HEK293 (cell line): ENCODE measurements around the gene EML1.

Experiments used
- EGR2 ChIP-seq: fragments of 450-650 bp; formaldehyde crosslinking; IDR thresholded peaks from 2 replicates; pipeline ENCODE4 v1.5.1; 2016; ENCODE audit warnings: low read depth, missing biosample characterization, missing genetic modification characterization
- FEZF1 ChIP-seq: fragments of 450-650 bp; formaldehyde crosslinking; IDR thresholded peaks from 2 replicates; pipeline ENCODE4 v1.5.1; 2016; ENCODE audit warnings: missing biosample characterization, missing genetic modification characterization
- MZF1 ChIP-seq: fragments of 450-650 bp; formaldehyde crosslinking; IDR thresholded peaks from 2 replicates; pipeline ENCODE4 v1.5.1; 2017; ENCODE audit warnings: missing biosample characterization, missing genetic modification characterization, borderline replicate concordance
- OSR2 ChIP-seq: fragments of 450-650 bp; formaldehyde crosslinking; IDR thresholded peaks from 2 replicates; pipeline ENCODE4 v1.5.1; 2016; ENCODE audit warnings: missing biosample characterization, missing genetic modification characterization
- ZBTB1 ChIP-seq: fragments of 450-650 bp; formaldehyde crosslinking; IDR thresholded peaks from 2 replicates; pipeline ENCODE4 v1.5.1; 2016; ENCODE audit warnings: missing biosample characterization, missing genetic modification characterization
- ZFHX2 ChIP-seq: fragments of 450-650 bp; formaldehyde crosslinking; conservative IDR thresholded peaks from 2 replicates; pipeline ENCODE4 v1.5.1; 2016; ENCODE audit warnings: missing biosample characterization, missing genetic modification characterization
- ZIC2 ChIP-seq: fragments of 450-650 bp; formaldehyde crosslinking; IDR thresholded peaks from 2 replicates; pipeline ENCODE4 v1.5.1; 2016; ENCODE audit warnings: missing biosample characterization, missing genetic modification characterization
- ZNF146 ChIP-seq: fragments of 450-650 bp; formaldehyde crosslinking; IDR thresholded peaks from 2 replicates; pipeline ENCODE4 v1.5.1; 2016; ENCODE audit warnings: missing biosample characterization, missing genetic modification characterization
- ZNF169 ChIP-seq: fragments of 450-650 bp; formaldehyde crosslinking; IDR thresholded peaks from 2 replicates; pipeline ENCODE4 v1.5.1; 2016; ENCODE audit warnings: missing biosample characterization, missing genetic modification characterization
- ZNF311 ChIP-seq: fragments of 450-650 bp; formaldehyde crosslinking; IDR thresholded peaks from 2 replicates; pipeline ENCODE4 v1.5.1; 2017; ENCODE audit warnings: missing biosample characterization, missing genetic modification characterization, borderline replicate concordance
- ZNF324 ChIP-seq: fragments of 450-650 bp; formaldehyde crosslinking; IDR thresholded peaks from 2 replicates; pipeline ENCODE4 v1.5.1; 2016; ENCODE audit warnings: missing biosample characterization, missing genetic modification characterization
- ZNF335 ChIP-seq: fragments of 450-650 bp; formaldehyde crosslinking; conservative IDR thresholded peaks from 2 replicates; pipeline ENCODE4 v1.5.1; 2016; ENCODE audit warnings: missing biosample characterization, missing genetic modification characterization
- ZNF341 ChIP-seq: fragments of 450-650 bp; formaldehyde crosslinking; IDR thresholded peaks from 2 replicates; pipeline ENCODE4; 2016; ENCODE audit warnings: low read depth, missing biosample characterization, missing genetic modification characterization
- ZNF394 ChIP-seq: fragments of 450-650 bp; formaldehyde crosslinking; IDR thresholded peaks from 2 replicates; pipeline ENCODE4 v1.5.1; 2016; ENCODE audit warnings: missing biosample characterization, missing genetic modification characterization, mild to moderate bottlenecking, moderate library complexity, borderline replicate concordance
- ZNF426 ChIP-seq: fragments of 450-650 bp; formaldehyde crosslinking; IDR thresholded peaks from 2 replicates; pipeline ENCODE4 v1.5.1; 2017; ENCODE audit warnings: missing biosample characterization, missing genetic modification characterization, mild to moderate bottlenecking, inconsistent platforms, moderate library complexity
- ZNF433 ChIP-seq: fragments of 450-650 bp; formaldehyde crosslinking; IDR thresholded peaks from 2 replicates; pipeline ENCODE4 v1.5.1; 2016; ENCODE audit warnings: missing biosample characterization, missing genetic modification characterization, low read depth
- ZNF555 ChIP-seq: fragments of 450-650 bp; formaldehyde crosslinking; conservative IDR thresholded peaks from 2 replicates; pipeline ENCODE4 v1.5.1; 2017; ENCODE audit warnings: missing biosample characterization, mild to moderate bottlenecking, missing genetic modification characterization, inconsistent platforms
- ZNF571 ChIP-seq: fragments of 450-650 bp; formaldehyde crosslinking; IDR thresholded peaks from 2 replicates; pipeline ENCODE4 v1.5.0; 2017; ENCODE audit warnings: missing biosample characterization, missing genetic modification characterization
- ZNF610 ChIP-seq: fragments of 450-650 bp; formaldehyde crosslinking; IDR thresholded peaks from 2 replicates; pipeline ENCODE4 v1.5.1; 2016; ENCODE audit warnings: missing biosample characterization, missing genetic modification characterization, borderline replicate concordance
- ZNF621 ChIP-seq: fragments of 450-650 bp; formaldehyde crosslinking; IDR thresholded peaks from 2 replicates; pipeline ENCODE4 v1.5.1; 2017; ENCODE audit warnings: missing biosample characterization, missing genetic modification characterization
- ZNF624 ChIP-seq: fragments of 450-650 bp; formaldehyde crosslinking; IDR thresholded peaks from 2 replicates; pipeline ENCODE4 v1.5.1; 2017; ENCODE audit warnings: missing biosample characterization, missing genetic modification characterization
- ZNF654 ChIP-seq: fragments of 450-650 bp; formaldehyde crosslinking; IDR thresholded peaks from 2 replicates; pipeline ENCODE4 v1.5.1; 2016; ENCODE audit warnings: low read depth, missing biosample characterization, missing genetic modification characterization
- ZNF707 ChIP-seq: fragments of 450-650 bp; formaldehyde crosslinking; IDR thresholded peaks from 2 replicates; pipeline ENCODE4 v1.5.1; 2016; ENCODE audit warnings: missing biosample characterization, missing genetic modification characterization
- ZNF76 ChIP-seq: fragments of 450-650 bp; formaldehyde crosslinking; IDR thresholded peaks from 2 replicates; pipeline ENCODE4; 2016; ENCODE audit warnings: low read depth, missing biosample characterization, missing genetic modification characterization, borderline replicate concordance
- ZNF837 ChIP-seq: fragments of 450-650 bp; formaldehyde crosslinking; IDR thresholded peaks from 2 replicates; pipeline ENCODE4 v1.5.1; 2016; ENCODE audit warnings: missing biosample characterization, missing genetic modification characterization
- TF ChIP-seq, protein P1 (sequence below): fragments of 450-650 bp; formaldehyde crosslinking; IDR thresholded peaks from 2 replicates; pipeline ENCODE4 v1.5.1; 2017; ENCODE audit warnings: missing biosample characterization, missing genetic modification characterization
- TF ChIP-seq, protein P2 (sequence below): fragments of 450-650 bp; formaldehyde crosslinking; IDR thresholded peaks from 2 replicates; pipeline ENCODE4 v1.5.1; 2016; ENCODE audit warnings: missing biosample characterization, missing genetic modification characterization
- TF ChIP-seq, protein P3 (sequence below): fragments of 450-650 bp; formaldehyde crosslinking; IDR thresholded peaks from 2 replicates; pipeline ENCODE4 v1.5.1; 2016; ENCODE audit warnings: missing biosample characterization, missing genetic modification characterization, borderline replicate concordance
- TF ChIP-seq, protein P4 (sequence below): fragments of 450-650 bp; formaldehyde crosslinking; IDR thresholded peaks from 2 replicates; pipeline ENCODE4 v1.5.1; 2016; ENCODE audit warnings: missing biosample characterization, missing genetic modification characterization
- TF ChIP-seq, protein P5 (sequence below): fragments of 450-650 bp; formaldehyde crosslinking; IDR thresholded peaks from 2 replicates; pipeline ENCODE4 v1.5.1; 2016; ENCODE audit warnings: missing biosample characterization, missing genetic modification characterization, low read depth

The EML1 gene

DNA sequence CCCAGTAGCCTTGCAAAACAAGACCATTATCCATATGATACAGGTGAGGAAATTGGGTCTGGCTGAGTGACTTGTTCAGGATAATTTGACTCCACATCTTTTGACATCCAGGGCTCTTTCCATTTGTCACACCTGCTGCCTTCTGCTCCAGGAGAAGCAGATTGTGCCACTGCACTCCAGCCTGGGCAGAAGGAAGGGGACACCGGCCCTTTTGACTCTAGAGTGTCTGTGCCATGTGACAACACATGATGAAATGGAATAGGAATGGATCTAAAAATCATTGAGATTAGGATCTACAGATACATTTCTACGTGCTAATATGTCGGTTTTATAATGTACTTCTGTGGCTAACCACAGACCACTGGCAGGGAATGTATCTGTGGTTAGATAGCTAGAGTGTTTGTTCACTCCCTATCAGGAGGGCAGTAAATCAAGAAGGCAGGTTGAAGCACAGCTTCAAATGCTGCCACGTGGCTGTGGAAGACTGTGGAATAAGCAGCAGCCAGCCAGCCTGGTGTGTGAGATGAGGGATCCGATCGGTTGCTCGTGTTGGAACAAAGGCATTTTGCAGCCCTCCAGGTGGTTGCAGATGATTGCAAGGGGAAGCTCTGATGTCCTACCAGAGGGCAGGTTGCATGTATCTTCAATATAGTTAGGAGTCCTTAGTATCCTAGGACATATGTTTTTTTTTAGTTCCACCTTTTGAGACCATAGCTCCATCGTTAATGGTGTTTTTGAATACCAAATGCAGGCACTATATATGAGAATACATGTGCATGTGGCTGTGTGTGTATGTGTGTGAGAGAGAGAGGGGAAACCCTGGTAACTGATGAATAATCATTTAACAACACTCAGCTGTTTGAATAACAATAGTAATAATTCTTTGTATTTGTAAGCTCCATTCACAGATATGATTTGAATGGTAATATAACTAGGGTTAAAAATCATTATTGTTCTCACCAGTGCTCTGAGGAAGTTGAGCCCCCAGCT, 28.6 kb downstream of the EML1 start (continued):
- TF ChIP-seq FEZF1 (tag by site-specific recombination) (peak; percentile 100), ZNF621 (tag by site-specific recombination) (no peak), ZNF571 (tag by site-specific recombination) (no peak), ZBTB1 (peak; percentile 97), EGR2 (tag by site-specific recombination) (no peak), ZNF335 (tag by site-specific recombination) (peak; percentile 61; the same call in 1 of the 2 replicates), ZNF837 (no peak), ZNF311 (tag by site-specific recombination) (no peak), ZNF146 (peak; percentile 73), ZNF426 (no peak), ZFHX2 (tag by site-specific recombination) (0 out of 2 replicates have a peak, but pooled peaks have one; percentile 15), ZNF341 (peak; percentile 48), ZNF76 (tag by site-specific recombination) (peak; percentile 81), MZF1 (tag by site-specific recombination) (peak; percentile 80; the same call in 1 of the 2 replicates), ZNF707 (no peak), ZNF394 (tag by site-specific recombination) (peak; percentile 95), ZNF654 (no peak), ZNF433 (tag by site-specific recombination) (no peak), ZIC2 (tag by site-specific recombination) (peak; percentile 77), ZNF610 (tag by site-specific recombination) (peak; percentile 92), ZNF624 (tag by site-specific recombination) (no peak), ZNF169 (tag by site-specific recombination) (no peak), OSR2 (tag by site-specific recombination) (peak; percentile 100), ZNF555 (tag by site-specific recombination) (no peak), ZNF324 (peak; percentile 100)
- TF ChIP-seq, protein P1, sequence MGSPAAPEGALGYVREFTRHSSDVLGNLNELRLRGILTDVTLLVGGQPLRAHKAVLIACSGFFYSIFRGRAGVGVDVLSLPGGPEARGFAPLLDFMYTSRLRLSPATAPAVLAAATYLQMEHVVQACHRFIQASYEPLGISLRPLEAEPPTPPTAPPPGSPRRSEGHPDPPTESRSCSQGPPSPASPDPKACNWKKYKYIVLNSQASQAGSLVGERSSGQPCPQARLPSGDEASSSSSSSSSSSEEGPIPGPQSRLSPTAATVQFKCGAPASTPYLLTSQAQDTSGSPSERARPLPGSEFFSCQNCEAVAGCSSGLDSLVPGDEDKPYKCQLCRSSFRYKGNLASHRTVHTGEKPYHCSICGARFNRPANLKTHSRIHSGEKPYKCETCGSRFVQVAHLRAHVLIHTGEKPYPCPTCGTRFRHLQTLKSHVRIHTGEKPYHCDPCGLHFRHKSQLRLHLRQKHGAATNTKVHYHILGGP (tag by site-specific recombination): peak; percentile 76; the same call in 1 of the 2 replicates
- TF ChIP-seq, protein P2, sequence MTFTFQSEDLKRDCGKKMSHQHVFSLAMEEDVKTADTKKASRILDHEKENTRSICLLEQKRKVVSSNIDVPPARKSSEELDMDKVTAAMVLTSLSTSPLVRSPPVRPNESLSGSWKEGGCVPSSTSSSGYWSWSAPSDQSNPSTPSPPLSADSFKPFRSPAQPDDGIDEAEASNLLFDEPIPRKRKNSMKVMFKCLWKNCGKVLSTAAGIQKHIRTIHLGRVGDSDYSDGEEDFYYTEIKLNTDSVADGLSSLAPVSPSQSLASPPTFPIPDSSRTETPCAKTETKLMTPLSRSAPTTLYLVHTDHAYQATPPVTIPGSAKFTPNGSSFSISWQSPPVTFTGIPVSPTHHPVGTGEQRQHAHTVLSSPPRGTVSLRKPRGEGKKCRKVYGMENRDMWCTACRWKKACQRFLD: no peak
- TF ChIP-seq, protein P3, sequence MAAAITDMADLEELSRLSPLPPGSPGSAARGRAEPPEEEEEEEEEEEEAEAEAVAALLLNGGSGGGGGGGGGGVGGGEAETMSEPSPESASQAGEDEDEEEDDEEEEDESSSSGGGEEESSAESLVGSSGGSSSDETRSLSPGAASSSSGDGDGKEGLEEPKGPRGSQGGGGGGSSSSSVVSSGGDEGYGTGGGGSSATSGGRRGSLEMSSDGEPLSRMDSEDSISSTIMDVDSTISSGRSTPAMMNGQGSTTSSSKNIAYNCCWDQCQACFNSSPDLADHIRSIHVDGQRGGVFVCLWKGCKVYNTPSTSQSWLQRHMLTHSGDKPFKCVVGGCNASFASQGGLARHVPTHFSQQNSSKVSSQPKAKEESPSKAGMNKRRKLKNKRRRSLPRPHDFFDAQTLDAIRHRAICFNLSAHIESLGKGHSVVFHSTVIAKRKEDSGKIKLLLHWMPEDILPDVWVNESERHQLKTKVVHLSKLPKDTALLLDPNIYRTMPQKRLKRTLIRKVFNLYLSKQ (tag by site-specific recombination): no peak
- TF ChIP-seq, protein P4, sequence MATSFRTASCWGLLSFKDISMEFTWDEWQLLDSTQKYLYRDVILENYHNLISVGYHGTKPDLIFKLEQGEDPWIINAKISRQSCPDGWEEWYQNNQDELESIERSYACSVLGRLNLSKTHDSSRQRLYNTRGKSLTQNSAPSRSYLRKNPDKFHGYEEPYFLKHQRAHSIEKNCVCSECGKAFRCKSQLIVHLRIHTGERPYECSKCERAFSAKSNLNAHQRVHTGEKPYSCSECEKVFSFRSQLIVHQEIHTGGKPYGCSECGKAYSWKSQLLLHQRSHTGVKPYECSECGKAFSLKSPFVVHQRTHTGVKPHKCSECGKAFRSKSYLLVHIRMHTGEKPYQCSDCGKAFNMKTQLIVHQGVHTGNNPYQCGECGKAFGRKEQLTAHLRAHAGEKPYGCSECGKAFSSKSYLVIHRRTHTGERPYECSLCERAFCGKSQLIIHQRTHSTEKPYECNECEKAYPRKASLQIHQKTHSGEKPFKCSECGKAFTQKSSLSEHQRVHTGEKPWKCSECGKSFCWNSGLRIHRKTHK (tag by site-specific recombination): no peak
- TF ChIP-seq, protein P5, sequence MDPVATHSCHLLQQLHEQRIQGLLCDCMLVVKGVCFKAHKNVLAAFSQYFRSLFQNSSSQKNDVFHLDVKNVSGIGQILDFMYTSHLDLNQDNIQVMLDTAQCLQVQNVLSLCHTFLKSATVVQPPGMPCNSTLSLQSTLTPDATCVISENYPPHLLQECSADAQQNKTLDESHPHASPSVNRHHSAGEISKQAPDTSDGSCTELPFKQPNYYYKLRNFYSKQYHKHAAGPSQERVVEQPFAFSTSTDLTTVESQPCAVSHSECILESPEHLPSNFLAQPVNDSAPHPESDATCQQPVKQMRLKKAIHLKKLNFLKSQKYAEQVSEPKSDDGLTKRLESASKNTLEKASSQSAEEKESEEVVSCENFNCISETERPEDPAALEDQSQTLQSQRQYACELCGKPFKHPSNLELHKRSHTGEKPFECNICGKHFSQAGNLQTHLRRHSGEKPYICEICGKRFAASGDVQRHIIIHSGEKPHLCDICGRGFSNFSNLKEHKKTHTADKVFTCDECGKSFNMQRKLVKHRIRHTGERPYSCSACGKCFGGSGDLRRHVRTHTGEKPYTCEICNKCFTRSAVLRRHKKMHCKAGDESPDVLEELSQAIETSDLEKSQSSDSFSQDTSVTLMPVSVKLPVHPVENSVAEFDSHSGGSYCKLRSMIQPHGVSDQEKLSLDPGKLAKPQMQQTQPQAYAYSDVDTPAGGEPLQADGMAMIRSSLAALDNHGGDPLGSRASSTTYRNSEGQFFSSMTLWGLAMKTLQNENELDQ (tag by site-specific recombination): peak; percentile 76; the same call in 1 of the 2 replicates
